HG02852 (cell line): ENCODE results near the gene APCDD1L.
"Not testable (repeated sequence)": the region's sequence is repeated elsewhere in the genome, so short reads cannot be mapped to it uniquely, and the experiment has no call there.

Experiments
- ATAC-seq: cut with Tn5 transposase; IDR thresholded peaks from one replicate; pipeline ENCODE4 v1.9.1; 2021; ENCODE audit warnings: mild to moderate bottlenecking, moderate library complexity; ENCODE audit not compliant: unreplicated experiment

The APCDD1L gene

GRCh38 chr20:58446264-58446959 is 68.8 kb downstream of the APCDD1L start:
- no peak for ATAC-seq

GRCh38 chr20:58444746-58445255 is 70.4 kb downstream of the APCDD1L start:
- no peak for ATAC-seq

GRCh38 chr20:58441723-58442122 is 73.5 kb downstream of the APCDD1L start:
- ATAC-seq = no peak

- ATAC-seq = no peak
Measured at GRCh38 chr20:58440021-58440767, 75.0 kb downstream of the APCDD1L start.

GRCh38 chr20:58438970-58439808 is 76.0 kb downstream of the APCDD1L start:
- ATAC-seq = no peak

- ATAC-seq = no peak
Measured at GRCh38 chr20:58436868-58437645, 78.1 kb downstream of the APCDD1L start.

- ATAC-seq = no peak
Measured at GRCh38 chr20:58435237-58435636, 80.0 kb downstream of the APCDD1L start.

GRCh38 chr20:58434326-58434725 is 80.9 kb downstream of the APCDD1L start:
- no peak for ATAC-seq

GRCh38 chr20:58433759-58434158 is 81.4 kb downstream of the APCDD1L start:
- no peak for ATAC-seq

GRCh38 chr20:58433029-58433647 is 82.1 kb downstream of the APCDD1L start:
- ATAC-seq = no peak

GRCh38 chr20:58432186-58432954 is 82.8 kb downstream of the APCDD1L start:
- no peak for ATAC-seq

- no peak for ATAC-seq
Measured at GRCh38 chr20:58431134-58431533, 84.1 kb downstream of the APCDD1L start.

GRCh38 chr20:58429303-58429702 is 85.9 kb downstream of the APCDD1L start:
- ATAC-seq = no peak

GRCh38 chr20:58428364-58428763 is 86.8 kb downstream of the APCDD1L start:
- ATAC-seq = no peak

GRCh38 chr20:58427571-58427970 is 87.6 kb downstream of the APCDD1L start:
- ATAC-seq = not testable (repeated sequence)

GRCh38 chr20:58424218-58424969 is 90.8 kb downstream of the APCDD1L start:
- ATAC-seq = no peak

- no peak for ATAC-seq
Measured at GRCh38 chr20:58421497-58421850, 93.7 kb downstream of the APCDD1L start.

- no peak for ATAC-seq
Measured at GRCh38 chr20:58420798-58421496, 94.3 kb downstream of the APCDD1L start.
